GM12891 (cell line): ENCODE results near the gene KATNIP.

Experiments
- PAX5 ChIP-seq: IDR thresholded peaks from 2 replicates; pipeline ENCODE4 v1.6.1; 2011; ENCODE audit warnings: low read length, moderate library complexity, mild to moderate bottlenecking; ENCODE audit not compliant: insufficient read depth, severe bottlenecking
- POLR2A ChIP-seq: IDR thresholded peaks from 2 replicates; pipeline ENCODE4 v1.6.1; 2011; ENCODE audit warnings: low read depth, low read length, control low read depth
- POLR2AphosphoS5 ChIP-seq: IDR thresholded peaks from 2 replicates; pipeline ENCODE4 v1.6.1; 2011; ENCODE audit warnings: low read depth, low read length, control low read depth
- POU2F2 ChIP-seq: IDR thresholded peaks from 2 replicates; pipeline ENCODE4 v1.6.1; 2011; ENCODE audit warnings: low read depth, mild to moderate bottlenecking, control low read depth, low read length, moderate library complexity
- SPI1 ChIP-seq: IDR thresholded peaks from 2 replicates; pipeline ENCODE4 v1.6.1; 2011; ENCODE audit warnings: low read depth, low read length, control low read depth
- TAF1 ChIP-seq: IDR thresholded peaks from 2 replicates; pipeline ENCODE4 v1.6.1; 2011; ENCODE audit warnings: low read depth, low read length, control low read depth

- no peak for TF ChIP-seq POLR2AphosphoS5
- TF ChIP-seq TAF1: no peak
- TF ChIP-seq POLR2A: no peak
- TF ChIP-seq POU2F2: no peak
- no peak for TF ChIP-seq SPI1
- TF ChIP-seq PAX5: no peak
Measured at GRCh38 chr16:27528294-27528693, 21.6 kb upstream of the KATNIP start.
